Subcutaneous adipose tissue (tissue), 4 donors: Measurements from ENCODE around the gene PARD3. TPM values are rescaled to one million over a fixed set of nuclear protein-coding genes. Genes with fewer than 3 reads are reported as not detected.

Source experiments
- CTCF ChIP-seq: fragments of 450-650 bp; IDR thresholded peaks from one replicate; pipeline ENCODE4 v1.5.1; 2016; ENCODE audit warnings: low read depth, mild to moderate bottlenecking, control low read depth, antibody characterized with exemption, moderate library complexity
- total RNA-seq, 4 donors: library from RNA; depleted of rRNA; stranded (reverse); fragments of >200 nt; gene quantifications; one replicate each; pipeline ENCODE4 v1.1.0, GENCODE V29; 2016

PARD3 gene
- total RNA-seq, 4 donors from 2014 or later = 39.4 to 70.3 (median 45.0) TPM

- no peak for TF ChIP-seq CTCF
Observed at GRCh38 chr10:34372509-34372908, 442.6 kb downstream of the PARD3 start.

GRCh38 chr10:34370126-34370525 lies 445.0 kb downstream of the PARD3 start:
- no peak for TF ChIP-seq CTCF

GRCh38 chr10:34369120-34369519 lies 446.0 kb downstream of the PARD3 start:
- TF ChIP-seq CTCF = no peak

- no peak for TF ChIP-seq CTCF
Observed at GRCh38 chr10:34364253-34365037, 450.7 kb downstream of the PARD3 start.

- no peak for TF ChIP-seq CTCF
Observed at GRCh38 chr10:34360984-34361383, 454.1 kb downstream of the PARD3 start.

- TF ChIP-seq CTCF = no peak
Observed at GRCh38 chr10:34359435-34359813, 455.7 kb downstream of the PARD3 start.

GRCh38 chr10:34358729-34359434 lies 456.2 kb downstream of the PARD3 start:
- TF ChIP-seq CTCF = no peak
